ENCODE measurements around the gene FAU. TPM values are rescaled to one million over a fixed set of nuclear protein-coding genes. Genes with fewer than 3 reads are reported as not detected.
A peak's percentile ranks its signal among the peaks of the same experiment; 100 is the strongest.

FAU gene
- total RNA-seq, 8 experiments from 2014 or later: 848 to 1,834 (median 1,237) TPM

GRCh38 chr11:65133724-65134123 is 11.8 kb upstream of the FAU start:
- in situ Hi-C loops (cut with MboI; ENCODE audit: low pct_unique_long_range_greater_than_20kb in 2 of 9, low sequenced_read_pairs in 9 of 9, unreplicated experiment in 9 of 9): no loop called here
- peak overlapping the region; percentile 71 to 96 (median 84) for H3K4me3 ChIP-seq
- peak in 1 of 8 experiments; percentile 0 for ATAC-seq (replicated peaks in 6 of 8)
- peak overlapping the region; percentile 100 for H3K27ac ChIP-seq
- H3K4me1 ChIP-seq (replicated peaks in 1 of 2): peaks cover 10 to 11% of the 10 kb centered on the region in 2 donors
- 0 to 7% (median 4%) methylated on average over 3 to 5 of the region's 20 CpGs; no CpG with 5 or more reads in 6 of the 10 experiments for WGBS, 10 experiments

- H3K4me1 ChIP-seq (replicated peaks in 1 of 2): peaks cover 10 to 11% of the 10 kb centered on the region in 2 donors
- WGBS, 10 experiments: 4 to 90% (median 52%) methylated on average over 3 to 14 of the region's 18 CpGs; no CpG with 5 or more reads in 4 of the 10 experiments
- H3K27ac ChIP-seq: peak overlapping the region in 1 of 2 donors; percentile 20
- in situ Hi-C loops (cut with MboI; ENCODE audit: low pct_unique_long_range_greater_than_20kb in 2 of 9, low sequenced_read_pairs in 9 of 9, unreplicated experiment in 9 of 9): no loop called here
- H3K4me3 ChIP-seq: peak overlapping the region; percentile 71 to 96 (median 84)
- ATAC-seq (replicated peaks in 6 of 8): no peak
These were observed 11.2 kb upstream of the FAU start for GRCh38 chr11:65132988-65133700.

GRCh38 chr11:65132238-65132987 is 10.5 kb upstream of the FAU start:
- Histone ChIP-seq H3K4me1 (replicated peaks in 1 of 2) (peaks cover 10 to 11% of the 10 kb centered on the region in 2 donors), H3K27ac (no peak overlapping the region), H3K4me3 (peak overlapping the region in 1 of 5 donors; percentile 84)
- in situ Hi-C loops (cut with MboI; ENCODE audit: low pct_unique_long_range_greater_than_20kb in 2 of 9, low sequenced_read_pairs in 9 of 9, unreplicated experiment in 9 of 9): no loop called here
- 47 to 100% (median 93%) methylated on average over 1 to 6 of the region's 10 CpGs; no CpG with 5 or more reads in 5 of the 10 experiments for WGBS, 10 experiments
- no peak for ATAC-seq (replicated peaks in 6 of 8)

GRCh38 chr11:65131895-65132237 is 9.9 kb upstream of the FAU start:
- Histone ChIP-seq H3K4me1 (replicated peaks in 1 of 2) (peaks cover 10 to 11% of the 10 kb centered on the region in 2 donors), H3K27ac (no peak overlapping the region), H3K4me3 (no peak overlapping the region)
- in situ Hi-C loops (cut with MboI; ENCODE audit: low pct_unique_long_range_greater_than_20kb in 2 of 9, low sequenced_read_pairs in 9 of 9, unreplicated experiment in 9 of 9): no loop called here
- 74 to 93% (median 90%) methylated on average over 1 to 4 of the region's 6 CpGs; no CpG with 5 or more reads in 5 of the 10 experiments for whole genome bisulfite sequencing, 10 experiments
- ATAC-seq (replicated peaks in 6 of 8): no peak

- Histone ChIP-seq H3K4me3 (no peak overlapping the region), H3K27ac (no peak overlapping the region), H3K4me1 (replicated peaks in 1 of 2) (peaks cover 10 to 11% of the 10 kb centered on the region in 2 donors)
- in situ Hi-C loops (cut with MboI; ENCODE audit: low pct_unique_long_range_greater_than_20kb in 2 of 9, low sequenced_read_pairs in 9 of 9, unreplicated experiment in 9 of 9): no loop called here
- no peak for ATAC-seq (replicated peaks in 6 of 8)
- WGBS, 10 experiments: 80% methylated on average over 1 of the region's 3 CpGs; no CpG with 5 or more reads in 9 of the 10 experiments
These were observed 9.5 kb upstream of the FAU start for GRCh38 chr11:65131417-65131776.

- WGBS, 10 experiments: 79 to 100% (median 94%) methylated on average over 2 to 7 of the region's 19 CpGs; no CpG with 5 or more reads in 4 of the 10 experiments
- peaks cover 10% of the 10 kb centered on the region in 2 donors for H3K4me1 ChIP-seq (replicated peaks in 1 of 2)
- in situ Hi-C loops (cut with MboI; ENCODE audit: low pct_unique_long_range_greater_than_20kb in 2 of 9, low sequenced_read_pairs in 9 of 9, unreplicated experiment in 9 of 9): no loop called here
- H3K4me3 ChIP-seq: no peak overlapping the region
- ATAC-seq (replicated peaks in 6 of 8): no peak
- no peak overlapping the region for H3K27ac ChIP-seq
These were observed 8.9 kb upstream of the FAU start for GRCh38 chr11:65130631-65131416.

- in situ Hi-C loops (cut with MboI; ENCODE audit: low pct_unique_long_range_greater_than_20kb in 2 of 9, low sequenced_read_pairs in 9 of 9, unreplicated experiment in 9 of 9): no loop called here
- ATAC-seq (replicated peaks in 6 of 8): no peak
- 40 to 100% (median 86%) methylated on average over 1 to 7 of the region's 13 CpGs; no CpG with 5 or more reads in 6 of the 10 experiments for WGBS, 10 experiments
- H3K4me1 ChIP-seq (replicated peaks in 1 of 2): peaks cover 6% of the 10 kb centered on the region in 2 donors
- H3K27ac ChIP-seq: no peak overlapping the region
- H3K4me3 ChIP-seq: no peak overlapping the region
These were observed 7.9 kb upstream of the FAU start for GRCh38 chr11:65129649-65130441.

GRCh38 chr11:65128182-65129145 is 6.5 kb upstream of the FAU start:
- ATAC-seq (replicated peaks in 6 of 8): peak in 4 of 8 experiments; percentile 6 to 21 (median 14)
- H3K4me1 ChIP-seq (replicated peaks in 1 of 2): peaks cover 6% of the 10 kb centered on the region in 2 donors
- no peak overlapping the region for H3K27ac ChIP-seq
- no peak overlapping the region for H3K4me3 ChIP-seq
- in situ Hi-C loops (cut with MboI; ENCODE audit: low pct_unique_long_range_greater_than_20kb in 2 of 9, low sequenced_read_pairs in 9 of 9, unreplicated experiment in 9 of 9): no loop called here
- 60 to 95% (median 80%) methylated on average over 1 to 7 of the region's 15 CpGs; no CpG with 5 or more reads in 5 of the 10 experiments for WGBS, 10 experiments

GRCh38 chr11:65127473-65128181 is 5.7 kb upstream of the FAU start:
- in situ Hi-C loops (cut with MboI; ENCODE audit: low pct_unique_long_range_greater_than_20kb in 2 of 9, low sequenced_read_pairs in 9 of 9, unreplicated experiment in 9 of 9): no loop called here
- ATAC-seq (replicated peaks in 6 of 8): peak in 4 of 8 experiments; percentile 6 to 13 (median 9)
- 60 to 100% (median 79%) methylated on average over 1 to 5 of the region's 12 CpGs; no CpG with 5 or more reads in 6 of the 10 experiments for WGBS, 10 experiments

GRCh38 chr11:65126624-65127274 is 4.8 kb upstream of the FAU start:
- Histone ChIP-seq H3K4me1 (replicated peaks in 1 of 2) (peaks cover 7% of the 10 kb centered on the region in 2 donors), H3K27ac (no peak overlapping the region), H3K4me3 (no peak overlapping the region)
- in situ Hi-C loops (cut with MboI; ENCODE audit: low pct_unique_long_range_greater_than_20kb in 2 of 9, low sequenced_read_pairs in 9 of 9, unreplicated experiment in 9 of 9): no loop called here
- no peak for ATAC-seq (replicated peaks in 6 of 8)
- WGBS, 10 experiments: 34 to 100% (median 91%) methylated on average over 1 to 5 of the region's 6 CpGs; no CpG with 5 or more reads in 2 of the 10 experiments

More at GRCh38 chr11:65127473-65128181, 5.7 kb upstream of the FAU start:
- peaks cover 7% of the 10 kb centered on the region in 2 donors for H3K4me1 ChIP-seq (replicated peaks in 1 of 2)
- H3K27ac ChIP-seq: no peak overlapping the region
- no peak overlapping the region for H3K4me3 ChIP-seq
